Epidermal melanocyte (primary cell): ENCODE measurements around the gene DMWD.
A peak's percentile ranks its signal among the peaks of the same experiment; 100 is the strongest.

Source experiments
- DNase-seq: peaks from one replicate; pipeline ENCODE4 v3.0.0; 2011; ENCODE audit warnings: low spot score; ENCODE audit not compliant: insufficient read length

DMWD gene

GRCh38 chr19:45770192-45771101 lies 22.2 kb downstream of the DMWD start:
- peak; percentile 99 for DNase-seq

GRCh38 chr19:45769821-45770191 lies 22.8 kb downstream of the DMWD start:
- no peak for DNase-seq

- DNase-seq = peak; percentile 96
Measured at GRCh38 chr19:45768984-45769782, 23.5 kb downstream of the DMWD start, which contains the start of gene SIX5. Gene SIX5, minus strand, starts transcription at chr19:45769252. Its CDS starts 408 bp downstream, at chr19:45768844.

GRCh38 chr19:45768655-45768983 lies 24.0 kb downstream of the DMWD start:
- no peak for DNase-seq

- no peak for DNase-seq
Measured at GRCh38 chr19:45767881-45768654, 24.6 kb downstream of the DMWD start.

- DNase-seq = no peak
Measured at GRCh38 chr19:45767410-45767880, 25.2 kb downstream of the DMWD start.

GRCh38 chr19:45766869-45767346 lies 25.7 kb downstream of the DMWD start:
- no peak for DNase-seq

GRCh38 chr19:45766296-45766868 lies 26.3 kb downstream of the DMWD start:
- no peak for DNase-seq

GRCh38 chr19:45765702-45766295 lies 26.8 kb downstream of the DMWD start:
- DNase-seq = no peak

- no peak for DNase-seq
Measured at GRCh38 chr19:45764945-45765701, 27.5 kb downstream of the DMWD start.

- no peak for DNase-seq
Measured at GRCh38 chr19:45764475-45764874, 28.2 kb downstream of the DMWD start.

- no peak for DNase-seq
Measured at GRCh38 chr19:45763691-45764294, 28.9 kb downstream of the DMWD start.

GRCh38 chr19:45762870-45763631 lies 29.6 kb downstream of the DMWD start:
- DNase-seq = no peak

GRCh38 chr19:45761714-45762113 lies 30.9 kb downstream of the DMWD start:
- no peak for DNase-seq

- DNase-seq = no peak
Measured at GRCh38 chr19:45758921-45759320, 33.7 kb downstream of the DMWD start.

GRCh38 chr19:45757695-45758094 lies 35.0 kb downstream of the DMWD start:
- no peak for DNase-seq

- DNase-seq = no peak
Measured at GRCh38 chr19:45754323-45754722, 38.3 kb downstream of the DMWD start.

- DNase-seq = no peak
Measured at GRCh38 chr19:45753548-45753947, 39.1 kb downstream of the DMWD start.

- no peak for DNase-seq
Measured at GRCh38 chr19:45752639-45753038, 40.0 kb downstream of the DMWD start.
